HG03558 (cell line): ENCODE results near the gene MYO18A.
"Not testable (repeated sequence)": the region's sequence is repeated elsewhere in the genome, so short reads cannot be mapped to it uniquely, and the experiment has no call there.

Source experiments
- ATAC-seq: cut with Tn5 transposase; IDR thresholded peaks from one replicate; pipeline ENCODE4 v1.9.1; 2021; ENCODE audit warnings: moderate number of reproducible peaks; ENCODE audit not compliant: unreplicated experiment; ENCODE audit errors: extremely low read depth

Gene MYO18A, protein sequence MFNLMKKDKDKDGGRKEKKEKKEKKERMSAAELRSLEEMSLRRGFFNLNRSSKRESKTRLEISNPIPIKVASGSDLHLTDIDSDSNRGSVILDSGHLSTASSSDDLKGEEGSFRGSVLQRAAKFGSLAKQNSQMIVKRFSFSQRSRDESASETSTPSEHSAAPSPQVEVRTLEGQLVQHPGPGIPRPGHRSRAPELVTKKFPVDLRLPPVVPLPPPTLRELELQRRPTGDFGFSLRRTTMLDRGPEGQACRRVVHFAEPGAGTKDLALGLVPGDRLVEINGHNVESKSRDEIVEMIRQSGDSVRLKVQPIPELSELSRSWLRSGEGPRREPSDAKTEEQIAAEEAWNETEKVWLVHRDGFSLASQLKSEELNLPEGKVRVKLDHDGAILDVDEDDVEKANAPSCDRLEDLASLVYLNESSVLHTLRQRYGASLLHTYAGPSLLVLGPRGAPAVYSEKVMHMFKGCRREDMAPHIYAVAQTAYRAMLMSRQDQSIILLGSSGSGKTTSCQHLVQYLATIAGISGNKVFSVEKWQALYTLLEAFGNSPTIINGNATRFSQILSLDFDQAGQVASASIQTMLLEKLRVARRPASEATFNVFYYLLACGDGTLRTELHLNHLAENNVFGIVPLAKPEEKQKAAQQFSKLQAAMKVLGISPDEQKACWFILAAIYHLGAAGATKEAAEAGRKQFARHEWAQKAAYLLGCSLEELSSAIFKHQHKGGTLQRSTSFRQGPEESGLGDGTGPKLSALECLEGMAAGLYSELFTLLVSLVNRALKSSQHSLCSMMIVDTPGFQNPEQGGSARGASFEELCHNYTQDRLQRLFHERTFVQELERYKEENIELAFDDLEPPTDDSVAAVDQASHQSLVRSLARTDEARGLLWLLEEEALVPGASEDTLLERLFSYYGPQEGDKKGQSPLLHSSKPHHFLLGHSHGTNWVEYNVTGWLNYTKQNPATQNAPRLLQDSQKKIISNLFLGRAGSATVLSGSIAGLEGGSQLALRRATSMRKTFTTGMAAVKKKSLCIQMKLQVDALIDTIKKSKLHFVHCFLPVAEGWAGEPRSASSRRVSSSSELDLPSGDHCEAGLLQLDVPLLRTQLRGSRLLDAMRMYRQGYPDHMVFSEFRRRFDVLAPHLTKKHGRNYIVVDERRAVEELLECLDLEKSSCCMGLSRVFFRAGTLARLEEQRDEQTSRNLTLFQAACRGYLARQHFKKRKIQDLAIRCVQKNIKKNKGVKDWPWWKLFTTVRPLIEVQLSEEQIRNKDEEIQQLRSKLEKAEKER (N-terminal part only)

DNA sequence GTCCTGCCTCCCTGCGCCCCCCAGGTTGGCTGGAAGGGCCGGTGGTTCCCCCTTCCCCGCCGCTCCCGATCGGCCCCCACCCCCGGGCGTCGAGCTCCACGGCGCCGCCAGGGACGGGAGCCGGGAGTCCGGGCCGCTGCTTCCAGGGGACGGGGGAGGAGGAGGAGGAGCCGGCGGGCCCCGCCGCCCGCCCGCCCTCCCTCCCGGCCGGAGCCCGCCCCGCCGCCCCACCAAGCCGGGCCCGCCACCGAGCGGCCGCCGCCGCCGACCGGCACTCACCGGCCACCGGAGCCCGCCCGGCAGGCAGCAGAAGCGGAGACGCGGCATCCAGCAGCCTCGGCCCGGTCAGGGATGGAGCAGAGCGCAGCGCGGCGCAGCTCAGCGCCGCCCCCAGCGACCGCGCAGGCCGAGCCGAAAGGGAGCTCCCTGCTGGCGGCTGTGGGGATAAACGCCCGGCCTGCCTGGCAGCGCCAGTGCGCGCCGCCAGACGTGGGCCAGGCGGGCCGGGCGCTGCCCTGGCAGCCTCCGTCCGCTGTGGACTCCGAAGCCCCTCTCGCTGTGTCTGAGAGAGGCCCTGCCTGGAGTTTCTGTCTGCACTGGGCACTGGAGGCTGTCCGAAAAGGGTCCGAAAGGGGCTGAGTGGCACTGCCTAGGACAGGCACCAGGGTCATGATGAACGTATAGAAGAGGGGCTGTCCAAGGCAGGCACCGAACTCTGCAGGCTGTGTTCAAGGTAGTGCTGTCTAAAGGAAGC is at the start of gene MYO18A:
Gene MYO18A (minus strand): TSS at position 365 of the 754 bp plus-strand sequence. CDS start 13,458 bp downstream, outside the sequence.
- ATAC-seq: peak; percentile 48

DNA sequence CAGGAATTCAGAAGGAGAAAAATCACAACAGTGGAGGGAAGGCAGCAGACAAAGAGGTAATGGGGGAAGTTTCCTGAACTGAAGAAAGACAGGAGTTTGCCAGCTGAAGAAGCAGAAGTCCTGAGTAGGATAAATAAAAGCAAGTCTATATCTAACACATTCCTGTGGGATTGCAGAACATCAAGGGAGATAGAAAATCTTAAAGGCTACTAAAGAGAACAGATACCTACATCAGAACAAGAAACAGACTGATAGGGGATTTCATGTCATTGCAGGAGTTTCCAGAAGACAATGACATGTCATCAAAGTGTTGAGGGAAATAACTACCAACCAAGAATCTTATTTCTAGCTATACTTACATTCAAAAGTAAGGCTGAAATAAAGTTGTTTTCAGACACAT is 45.2 kb upstream of the MYO18A start:
- ATAC-seq: no peak

DNA sequence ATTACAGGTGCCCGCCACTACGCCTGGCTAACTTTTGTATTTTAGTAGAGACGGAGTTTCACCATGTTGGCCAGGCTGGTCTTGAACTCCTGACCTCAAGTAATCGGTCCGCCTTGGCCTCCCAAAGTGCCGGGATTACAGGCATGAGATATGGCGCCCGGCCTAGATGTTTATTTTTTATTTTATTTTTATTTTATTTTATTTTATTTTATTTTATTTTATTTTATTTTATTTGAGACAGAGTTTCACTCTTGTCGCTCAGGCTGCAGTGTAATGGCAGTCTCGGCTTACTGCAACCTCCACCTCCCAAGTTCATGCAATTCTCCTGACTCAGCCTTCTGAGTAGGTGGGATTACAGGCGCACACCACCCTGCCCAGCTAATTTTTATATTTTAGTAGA is 41.1 kb upstream of the MYO18A start:
- ATAC-seq: not testable (repeated sequence)

DNA sequence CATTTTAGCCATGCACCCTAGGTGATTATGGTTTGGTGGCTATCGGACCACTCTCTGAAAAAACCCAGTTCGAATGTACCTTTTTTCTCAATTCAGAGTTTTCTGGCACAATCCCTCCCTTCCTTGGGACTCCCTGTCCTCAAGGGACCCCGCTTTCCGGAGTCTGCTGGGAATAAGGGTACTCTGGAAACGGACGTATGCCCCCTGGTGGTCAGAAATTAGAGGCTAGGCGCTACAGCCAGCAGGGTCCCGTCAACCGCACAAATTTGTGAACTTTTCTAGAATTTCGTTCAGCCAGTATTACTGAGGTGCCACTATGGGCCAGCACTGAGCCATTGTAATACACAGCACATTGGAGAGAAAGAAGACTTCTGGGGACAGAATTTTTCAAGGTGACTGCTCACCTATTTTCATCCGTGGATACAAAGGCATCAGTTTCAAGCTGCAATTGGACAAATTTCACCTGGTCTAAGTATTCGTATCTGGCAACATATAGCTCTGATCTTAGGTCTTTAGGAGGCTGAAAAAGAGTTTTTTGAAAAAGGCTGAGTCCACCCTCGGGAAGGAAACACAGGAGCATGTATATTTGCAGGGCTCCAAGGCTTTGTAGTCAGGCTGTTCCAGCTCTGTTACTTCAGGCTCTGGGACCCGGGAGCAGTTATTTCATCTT is 39.3 kb upstream of the MYO18A start:
- ATAC-seq: no peak

DNA sequence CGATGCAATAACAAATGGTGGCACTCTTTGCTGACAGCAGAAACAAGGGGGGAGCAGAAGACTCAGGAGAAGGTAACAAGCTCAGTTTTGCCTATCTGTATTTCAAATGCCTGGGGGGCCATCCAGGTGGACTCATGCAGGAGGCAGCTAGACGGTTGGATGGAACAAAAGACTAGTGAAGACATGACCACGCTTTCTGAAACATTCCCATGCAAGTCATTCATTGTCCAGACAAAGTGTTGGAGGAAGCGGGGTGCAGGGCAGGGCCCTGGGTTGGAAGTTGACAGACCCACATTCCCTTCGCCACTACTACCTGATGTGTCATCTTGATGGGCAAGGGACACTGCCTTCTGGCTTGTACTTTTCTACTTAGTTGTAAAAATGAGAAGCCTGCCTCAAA is 36.7 kb upstream of the MYO18A start:
- no peak for ATAC-seq

DNA sequence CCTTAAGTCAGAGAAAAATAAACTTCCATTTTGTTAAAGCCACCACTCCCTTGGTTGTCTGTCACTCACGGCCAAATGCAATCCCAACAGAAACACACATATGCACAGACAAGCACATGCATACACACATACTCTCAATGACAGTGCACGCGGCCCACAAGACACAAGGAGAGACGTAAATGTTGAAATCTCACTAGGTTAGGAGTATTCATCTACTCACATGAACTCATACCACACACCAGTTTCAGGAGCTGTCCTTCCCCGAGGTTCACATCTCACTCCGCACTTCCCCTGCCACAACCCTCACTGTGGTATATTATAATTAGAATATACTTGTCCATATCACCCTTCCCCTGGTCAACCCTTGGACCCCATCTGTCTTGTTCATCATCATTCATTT is 36.0 kb upstream of the MYO18A start:
- no peak for ATAC-seq

DNA sequence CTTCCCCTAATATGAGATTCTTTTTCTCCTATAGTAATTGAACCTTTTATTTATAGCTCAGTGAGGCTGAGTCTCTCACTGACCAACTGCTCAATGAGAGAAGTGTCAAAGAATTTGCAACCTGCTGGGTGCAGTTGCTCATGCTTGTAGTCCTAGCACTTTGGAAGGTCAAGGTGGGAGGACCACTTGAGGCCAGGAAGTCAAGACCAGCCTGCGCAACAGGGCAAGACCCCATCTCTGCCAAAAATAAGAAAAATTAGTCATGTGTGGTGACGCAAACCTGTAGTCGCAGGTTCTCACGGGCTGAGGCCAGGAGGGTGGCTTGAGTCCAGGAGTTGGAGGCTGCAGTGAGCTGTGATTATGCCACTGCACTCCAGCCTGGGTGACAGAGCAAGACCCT is 35.5 kb upstream of the MYO18A start:
- no peak for ATAC-seq

DNA sequence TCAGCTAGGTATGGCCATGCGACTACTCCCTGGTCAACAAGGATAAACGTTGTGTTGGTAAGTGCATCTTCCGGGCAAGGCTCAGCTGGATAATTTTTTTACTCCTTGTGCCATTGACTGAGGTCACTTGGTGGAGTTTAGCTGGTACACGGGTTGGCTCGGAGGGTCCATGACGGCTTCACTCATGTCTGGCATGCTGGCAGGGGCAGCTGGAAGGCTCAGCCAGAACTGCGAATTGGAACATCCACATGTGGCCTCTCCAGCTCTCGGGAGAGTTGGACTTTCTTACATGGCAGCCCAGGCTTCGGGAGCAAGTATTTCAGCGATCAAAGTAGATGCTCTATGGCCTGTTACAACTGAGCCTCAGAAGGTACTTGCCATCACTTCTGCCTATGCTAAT is 35.0 kb upstream of the MYO18A start:
- ATAC-seq: no peak

DNA sequence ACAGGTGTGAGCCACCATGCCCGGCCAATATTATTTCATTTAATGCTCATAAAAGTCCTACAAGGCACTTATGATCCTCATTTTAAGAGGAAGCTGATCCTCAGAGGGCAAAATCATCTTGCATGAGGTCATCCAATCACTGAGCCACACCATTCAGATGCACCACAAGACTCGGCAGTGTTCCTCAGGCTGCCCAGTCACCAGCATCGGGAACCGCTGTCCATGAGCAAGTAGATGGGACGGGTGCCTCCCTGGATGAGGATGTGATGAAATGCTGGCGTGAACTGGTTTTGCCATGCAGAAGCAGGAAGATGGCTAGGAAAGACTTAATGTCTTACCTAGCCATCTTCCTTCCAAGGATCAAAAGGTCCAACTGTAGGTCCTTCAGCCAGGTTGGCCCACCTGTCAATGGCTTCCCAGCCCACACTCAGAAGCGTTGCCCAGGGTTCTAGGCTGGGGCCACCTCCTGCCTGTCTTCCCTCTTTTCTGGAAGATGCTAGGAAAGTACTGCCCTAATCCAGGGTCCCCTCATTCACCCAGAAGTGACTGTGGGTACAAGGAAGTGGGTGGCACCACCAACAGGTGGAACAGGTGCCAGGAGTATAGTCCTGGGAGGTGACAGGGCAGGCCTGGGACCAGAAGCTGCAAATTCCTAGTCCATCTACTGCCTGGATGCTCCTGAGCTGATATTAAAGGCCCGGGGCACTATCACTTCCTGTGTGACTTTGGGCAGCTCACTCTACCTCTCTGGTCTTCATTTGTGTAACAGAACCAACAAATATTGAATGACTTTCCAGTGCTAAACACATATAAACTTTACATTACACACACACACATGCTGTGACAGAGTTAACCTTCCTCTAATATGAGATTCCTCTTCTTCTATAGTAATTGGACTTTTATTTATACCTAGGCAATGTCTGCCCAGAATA is 34.3 kb upstream of the MYO18A start:
- no peak for ATAC-seq

DNA sequence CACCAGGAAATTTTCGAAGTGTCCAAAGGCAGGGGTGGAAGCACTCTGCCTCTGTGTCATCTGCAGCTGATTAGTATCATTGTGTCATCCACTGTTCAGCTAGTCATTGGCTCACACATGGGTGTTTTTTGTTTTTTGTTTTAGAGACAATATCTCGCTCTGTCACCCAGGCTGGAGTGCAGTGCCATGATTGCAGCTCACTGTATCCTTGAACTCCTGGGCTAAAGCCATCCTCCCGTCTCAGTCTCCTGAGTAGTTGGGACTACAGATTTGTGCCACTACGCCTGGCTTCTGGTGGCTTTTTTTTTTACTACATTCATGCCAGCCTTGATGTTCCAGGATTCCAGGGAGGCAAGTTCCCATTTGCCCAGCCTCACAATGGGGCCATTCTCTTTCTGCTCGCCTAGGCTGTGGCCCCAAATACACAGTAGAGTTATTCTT is 32.5 kb upstream of the MYO18A start:
- no peak for ATAC-seq

DNA sequence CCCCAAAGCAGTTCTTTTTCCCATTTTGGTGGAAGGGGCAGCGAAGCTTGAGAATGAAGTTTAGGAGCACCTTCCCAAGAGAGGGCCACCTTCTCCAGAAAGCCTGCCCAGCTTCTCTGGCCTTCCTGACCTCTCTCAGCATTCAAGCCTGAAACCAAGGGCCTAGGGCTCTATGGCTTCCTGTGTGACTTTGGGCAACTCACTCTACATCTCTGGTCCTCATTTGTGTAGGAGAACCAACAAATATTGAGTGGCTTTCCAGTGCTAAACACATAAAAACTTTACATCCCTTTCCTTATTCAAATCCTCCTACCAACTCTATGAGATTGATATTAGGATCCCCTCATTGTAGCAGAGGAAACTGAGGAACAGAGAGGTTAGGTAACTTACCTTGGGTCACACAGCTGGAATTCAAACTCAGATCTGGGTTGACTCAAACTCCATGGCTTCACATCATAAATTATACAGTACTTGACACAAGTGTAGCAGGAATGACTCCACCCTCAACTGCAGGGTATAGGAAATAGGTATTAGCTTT is 32.0 kb upstream of the MYO18A start:
- no peak for ATAC-seq

DNA sequence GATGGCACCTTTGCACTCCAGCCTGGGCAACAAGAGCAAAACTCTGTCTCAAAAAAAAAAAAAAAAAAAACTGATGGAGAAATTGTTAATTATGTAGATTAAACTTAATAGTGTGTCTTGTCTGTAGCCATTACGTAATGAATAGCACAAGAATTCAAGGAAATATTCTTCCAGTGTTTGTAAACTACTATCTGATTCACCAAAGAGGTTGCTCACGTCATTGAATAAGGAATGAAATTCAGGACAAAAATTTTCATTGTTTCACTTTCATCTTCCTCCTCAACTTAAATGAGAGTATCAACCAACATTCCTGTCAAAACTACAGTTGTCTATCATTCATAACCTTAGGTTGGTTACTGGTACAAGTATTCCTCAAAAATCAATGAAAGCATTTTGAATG is 30.7 kb upstream of the MYO18A start:
- no peak for ATAC-seq

DNA sequence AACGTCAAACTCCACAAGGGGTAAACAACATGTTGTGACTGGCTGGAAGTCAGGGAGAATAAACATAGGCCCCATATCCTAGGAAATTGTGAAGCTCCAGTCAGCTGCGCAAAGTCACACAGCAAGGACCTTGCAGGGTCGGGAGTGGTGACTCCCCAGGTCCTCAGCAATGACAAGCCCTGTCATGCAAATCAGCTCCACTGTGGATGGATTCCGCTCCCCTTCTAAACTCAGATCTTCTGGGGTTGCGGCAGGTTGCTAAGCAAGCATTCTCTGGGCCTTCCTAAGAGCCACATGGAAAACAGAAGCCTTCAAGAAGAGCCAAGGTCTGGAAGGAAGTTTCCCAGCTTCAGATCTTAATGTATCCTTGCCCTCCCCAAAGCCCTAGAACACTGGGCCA is 28.9 kb upstream of the MYO18A start:
- ATAC-seq: no peak

DNA sequence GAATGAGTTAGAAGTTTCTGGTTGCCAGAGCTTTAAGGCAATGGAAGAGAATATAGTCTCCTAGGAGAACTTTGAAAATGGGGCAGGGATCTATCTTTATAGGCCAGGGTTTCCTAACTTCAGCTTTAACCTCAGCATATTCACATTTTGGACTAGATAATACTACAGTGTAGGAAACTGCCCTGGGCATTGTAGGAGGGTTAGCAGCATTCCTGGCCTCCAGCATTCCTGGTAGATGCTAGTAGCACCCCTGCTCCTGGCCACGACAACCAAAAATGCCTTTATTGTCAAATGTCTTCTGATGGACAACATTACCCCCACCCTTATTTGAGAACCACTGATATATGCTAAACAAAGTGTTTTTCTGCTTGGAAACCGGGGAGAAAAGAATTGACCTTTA is 27.8 kb upstream of the MYO18A start:
- ATAC-seq: no peak

DNA sequence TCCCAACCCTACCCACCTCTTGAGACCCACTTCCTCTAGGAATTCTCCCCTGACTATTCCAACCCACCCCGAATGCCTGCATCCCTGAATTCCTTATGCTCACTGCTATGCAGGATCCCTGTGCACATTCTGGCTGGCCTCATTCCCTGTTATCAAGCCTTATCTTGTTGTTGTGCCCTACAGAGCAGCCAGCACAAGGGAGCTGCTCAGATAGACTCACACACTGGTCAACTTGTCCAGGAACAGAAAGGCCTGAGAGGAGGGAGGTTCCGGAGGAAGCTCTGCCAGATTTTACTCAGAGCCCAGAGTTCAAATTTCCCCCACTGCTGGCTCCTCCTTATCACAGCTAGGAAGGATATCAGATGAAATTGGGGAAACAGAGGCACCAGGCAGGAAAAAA is 24.8 kb upstream of the MYO18A start:
- ATAC-seq: no peak

DNA sequence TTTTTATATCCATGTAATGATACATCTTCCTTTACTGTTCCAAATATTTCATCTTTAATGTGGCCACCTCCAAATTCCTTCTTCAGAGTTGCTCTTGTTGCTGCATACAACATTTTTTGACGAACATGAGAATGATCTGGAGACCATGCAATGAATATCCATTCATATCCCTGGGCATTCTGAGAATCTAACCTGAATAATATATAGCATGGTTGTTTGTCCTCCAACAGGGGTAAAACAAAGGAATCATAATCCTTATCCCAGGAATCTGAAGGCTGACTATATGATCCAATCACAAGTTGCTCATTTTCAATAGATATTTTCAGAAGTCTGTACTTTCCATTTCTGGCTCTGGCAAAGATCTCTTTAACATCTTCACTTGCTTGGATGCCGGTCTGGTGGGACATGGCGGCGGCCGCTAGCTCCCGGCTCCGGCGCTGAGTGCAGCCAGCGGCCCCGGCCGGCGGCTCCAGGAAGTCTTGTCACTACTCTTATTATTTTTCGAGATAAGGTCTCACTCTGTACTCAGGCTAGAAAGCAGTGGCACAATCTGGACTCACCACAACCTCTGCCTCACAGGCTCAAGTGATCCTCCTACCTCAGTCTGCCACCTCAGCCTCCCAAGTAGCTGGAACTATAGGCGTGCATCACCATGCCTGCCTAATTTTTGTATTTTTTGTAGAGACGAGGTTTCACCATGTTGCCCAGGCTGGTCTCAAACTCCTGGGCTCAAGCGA is 24.0 kb upstream of the MYO18A start:
- not testable (repeated sequence) for ATAC-seq

DNA sequence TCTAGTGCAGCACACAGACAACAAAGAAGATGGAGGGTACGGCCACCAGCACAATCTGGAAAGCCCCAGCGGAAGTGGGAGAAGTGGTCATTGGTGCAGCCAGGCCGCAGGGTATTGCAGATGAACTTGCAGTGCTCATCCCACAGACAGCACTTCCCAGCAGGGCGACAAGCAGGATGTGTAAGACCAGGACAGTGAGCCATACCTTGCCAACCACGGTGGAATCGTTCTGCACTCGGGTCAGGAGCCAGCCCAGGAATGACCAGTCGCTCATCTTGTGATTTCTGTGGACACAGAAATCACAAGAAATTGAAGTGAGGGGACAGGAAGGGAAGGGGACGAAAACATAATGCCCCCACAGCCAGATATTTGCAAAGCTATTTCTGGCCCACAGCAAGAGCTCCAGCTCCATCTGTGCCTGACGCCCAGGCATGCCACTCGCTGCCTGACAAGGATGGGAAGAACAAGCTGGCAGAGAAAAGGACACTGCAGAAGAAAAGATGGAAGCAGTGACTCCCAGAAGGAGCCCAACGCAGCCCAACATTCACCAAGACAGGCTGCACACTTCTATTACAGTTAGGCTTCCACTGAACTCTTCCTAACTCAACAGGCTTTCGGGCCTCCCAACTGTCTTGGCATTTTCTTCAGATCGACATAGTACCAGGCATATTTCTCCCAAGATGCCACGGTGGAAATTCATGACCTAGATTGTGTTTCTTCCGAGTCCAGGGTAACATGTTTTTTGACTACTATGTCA is 17.5 kb upstream of the MYO18A start:
- ATAC-seq: no peak
